Measurements from ENCODE around the gene PURB.
"Not testable (repeated sequence)": the region's sequence is repeated elsewhere in the genome, so short reads cannot be mapped to it uniquely, and the experiment has no call there.

The PURB gene

GRCh38 chr7:44885394-44886317, at the start of gene PURB:
PURB (minus strand) TSS chr7:44885530; CDS start chr7:44885348, 182 bp downstream.
- DNase-seq: peak; percentile 94

DNA sequence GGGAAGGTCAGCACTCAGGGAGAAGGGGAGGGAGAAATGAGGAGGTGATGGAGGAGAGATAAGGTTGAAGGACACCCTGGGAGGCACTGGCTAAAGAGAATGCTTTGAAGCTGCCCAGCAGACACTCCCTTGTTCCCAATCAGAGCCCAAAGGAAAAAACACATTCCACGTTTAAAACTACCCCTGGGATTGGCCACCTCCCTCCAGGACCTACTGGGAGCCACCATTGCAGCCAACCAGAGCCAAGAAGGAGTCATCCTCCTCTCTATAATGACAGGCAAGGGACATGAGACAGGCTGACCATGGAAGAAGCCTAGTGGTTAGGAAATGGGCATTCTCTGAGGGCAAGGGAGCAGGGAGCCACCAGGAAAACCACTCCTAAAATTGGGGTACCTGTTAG, 49.7 kb upstream of the PURB start:
- no peak for DNase-seq

GRCh38 chr7:44934510-44934909, 49.2 kb upstream of the PURB start:
- not testable (repeated sequence) for DNase-seq

DNA sequence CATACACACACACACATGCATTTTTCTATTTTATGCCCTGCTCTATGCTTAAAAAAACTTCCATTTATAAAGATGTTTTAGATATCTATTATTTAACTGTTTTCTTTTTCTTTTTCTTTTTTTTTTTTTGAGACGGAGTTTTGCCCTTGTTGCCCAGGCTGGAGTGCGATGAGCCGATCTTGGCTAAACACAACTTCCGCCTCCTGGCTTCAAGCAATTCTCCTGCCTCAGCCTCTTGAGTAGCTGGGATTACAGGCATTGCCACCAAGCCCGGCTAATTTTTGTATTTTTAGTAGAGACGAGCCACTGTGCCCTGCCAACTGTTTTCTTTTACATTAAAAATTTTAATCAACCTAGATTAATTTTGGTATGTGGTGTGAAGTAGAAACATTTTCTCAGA, 45.6 kb upstream of the PURB start:
- DNase-seq: no peak

DNA sequence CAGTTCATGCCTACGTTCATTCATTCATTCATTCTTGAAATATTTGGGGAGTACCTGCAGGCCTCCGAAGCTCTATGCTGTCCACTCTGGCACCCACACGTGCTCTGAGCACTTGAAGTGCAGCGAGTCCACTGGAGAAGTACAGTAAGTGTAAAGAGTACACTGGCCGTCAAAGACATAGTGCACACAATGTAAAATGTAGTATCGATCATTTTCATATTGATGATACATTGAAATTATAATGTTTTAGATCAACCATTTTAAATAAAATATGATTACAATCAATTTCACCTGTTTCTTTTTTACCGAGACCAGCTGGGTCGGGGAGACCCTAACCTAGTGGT, 37.0 kb upstream of the PURB start:
- DNase-seq: no peak

DNA sequence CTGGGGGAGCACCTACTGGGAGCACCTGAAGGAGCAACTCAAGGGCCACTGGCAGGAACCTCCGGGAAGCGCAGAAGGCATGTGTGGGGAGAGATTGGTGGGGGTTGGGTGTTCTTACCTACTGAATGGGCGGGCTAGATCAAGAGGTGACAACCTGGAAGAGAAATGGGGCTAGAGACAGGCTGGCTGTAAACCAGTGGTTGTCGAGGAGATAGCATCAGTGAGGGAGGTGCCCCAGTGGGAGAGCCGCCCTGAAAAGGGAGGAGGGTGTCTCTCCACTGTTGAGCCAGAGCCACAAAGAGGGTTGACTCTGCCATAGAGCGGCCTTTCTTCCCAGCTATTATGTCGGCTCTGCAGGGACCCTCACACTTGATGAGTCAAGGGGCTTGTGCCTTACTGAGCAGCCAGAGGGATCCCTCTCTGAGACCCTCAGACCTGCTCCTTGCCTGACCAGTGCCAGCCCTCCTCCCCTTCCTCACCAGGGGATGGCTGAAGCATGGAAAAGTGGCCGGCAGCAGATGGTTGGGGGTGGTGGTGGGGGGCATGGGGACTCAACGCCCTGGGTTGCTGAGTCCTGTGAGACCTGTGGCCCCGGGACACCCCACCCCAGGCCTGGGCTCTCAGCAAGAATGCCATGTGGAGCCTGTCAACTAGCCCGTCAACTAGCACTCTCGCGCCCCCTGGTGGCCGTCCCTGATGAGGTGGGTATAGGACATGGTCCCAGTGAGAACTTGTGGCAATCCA, 36.4 kb upstream of the PURB start:
- peak; percentile 16 for DNase-seq

DNA sequence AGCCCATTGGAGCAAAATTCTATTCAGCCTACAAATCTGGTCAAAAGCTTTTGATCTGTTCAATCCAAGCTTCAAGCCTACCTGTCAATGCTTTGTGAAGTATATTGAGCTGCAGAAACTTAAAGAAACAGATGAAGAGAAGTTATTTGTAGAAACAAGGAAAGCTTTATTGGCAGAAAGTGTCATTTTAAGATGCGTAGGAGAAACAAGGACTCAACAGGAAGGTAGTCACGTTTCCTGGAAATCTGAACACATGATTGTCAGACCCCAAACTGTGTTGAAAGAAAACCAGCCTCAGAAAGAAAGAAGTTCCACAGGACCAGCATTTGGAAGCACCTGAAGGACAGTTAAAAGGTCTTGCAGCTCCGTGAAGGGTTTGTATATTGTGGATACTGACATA, 34.8 kb upstream of the PURB start:
- no peak for DNase-seq

DNA sequence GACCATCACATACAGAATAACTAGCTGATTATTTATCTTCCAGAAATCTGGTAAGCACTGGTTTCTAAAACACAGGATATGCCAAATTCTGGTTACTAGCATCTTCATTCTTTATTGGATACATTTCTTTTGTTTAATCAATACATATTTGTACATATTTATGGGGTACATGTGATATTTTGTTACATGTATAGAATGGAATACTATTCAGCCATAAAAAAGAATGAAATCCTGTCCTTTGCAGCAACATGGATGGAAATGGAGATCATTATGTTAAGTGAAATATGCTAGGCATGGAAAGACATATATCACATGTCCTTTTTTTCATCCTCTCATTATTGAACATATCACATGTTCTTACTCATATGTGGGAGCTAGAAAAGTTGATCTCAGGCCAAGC, 32.7 kb upstream of the PURB start:
- no peak for DNase-seq

DNA sequence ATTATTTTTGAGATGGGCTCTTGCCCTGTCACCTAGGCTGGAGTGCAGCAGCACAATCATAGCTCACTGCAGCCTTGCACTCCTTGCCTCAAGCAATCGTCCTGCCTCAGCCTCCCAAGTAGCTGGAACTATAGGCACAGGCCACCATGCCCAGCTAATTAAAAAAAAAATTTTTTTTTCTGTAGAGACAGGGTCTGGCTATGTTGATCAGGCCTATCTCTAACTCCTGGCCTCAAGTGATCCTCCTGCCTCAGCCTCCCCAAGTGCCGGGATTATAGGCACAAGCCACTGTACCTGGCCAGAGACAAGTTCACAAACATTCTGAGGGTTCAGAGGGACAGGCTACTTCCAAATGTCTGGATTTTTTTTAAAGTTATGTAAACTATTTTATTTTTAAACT, 32.1 kb upstream of the PURB start:
- DNase-seq: no peak

DNA sequence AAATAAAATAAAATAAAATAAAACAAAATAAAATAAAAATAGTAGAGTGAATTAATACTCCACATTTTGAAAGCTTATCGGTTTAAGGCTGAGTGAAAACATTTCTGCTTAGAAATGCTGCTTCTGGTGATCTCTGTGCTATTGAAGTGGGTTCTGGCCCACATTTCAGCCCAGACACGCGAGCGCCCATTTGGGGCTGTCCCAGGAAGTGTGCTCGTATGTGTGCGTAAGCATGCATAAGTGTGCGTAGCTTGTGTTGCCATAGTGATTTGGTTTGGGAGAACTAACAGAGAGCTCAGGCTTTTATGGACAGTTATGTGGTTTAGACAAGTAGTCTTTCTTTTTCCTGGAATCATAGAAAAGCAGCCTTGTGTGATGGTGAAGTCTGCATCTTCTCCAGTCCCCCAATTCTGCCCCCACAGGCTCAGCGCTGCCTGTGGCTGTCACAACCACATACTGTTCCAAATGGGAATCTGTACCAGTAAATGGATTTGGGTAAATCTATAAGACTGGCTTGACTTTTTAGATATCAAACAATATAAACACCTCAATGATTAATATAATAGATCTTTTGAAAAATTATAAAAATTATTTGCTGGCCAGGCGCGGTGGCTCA, 29.8 kb upstream of the PURB start:
- no peak for DNase-seq

DNA sequence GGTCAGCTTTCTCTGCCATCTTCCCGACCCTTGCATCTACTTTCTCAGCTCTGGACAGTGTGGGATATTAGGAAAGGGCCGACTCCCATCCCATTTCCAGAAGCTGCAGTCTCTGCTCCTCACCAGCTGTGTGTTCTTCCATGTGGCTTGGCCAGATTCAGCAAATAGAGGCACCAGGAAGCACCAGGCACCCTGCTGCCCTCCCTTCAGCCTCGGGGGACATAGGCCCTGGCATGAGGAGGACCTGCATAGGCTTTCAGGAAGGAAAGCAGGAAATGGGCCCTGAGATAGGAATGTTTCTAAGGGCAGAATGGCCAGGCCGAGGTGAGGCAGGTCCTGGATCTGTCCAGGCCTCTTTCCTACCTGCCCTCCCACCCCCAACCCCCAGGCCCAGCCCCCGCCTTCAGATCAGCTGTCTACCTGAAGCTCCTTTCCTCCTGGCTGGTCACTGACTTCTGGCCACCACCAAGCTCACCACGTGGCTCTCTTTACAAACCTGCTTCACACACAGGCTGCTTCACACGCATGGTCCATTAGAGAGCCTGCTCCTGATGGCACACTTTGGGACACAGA, 27.5 kb upstream of the PURB start:
- DNase-seq: no peak

- DNase-seq: no peak
Measured at GRCh38 chr7:44911911-44912310, 26.6 kb upstream of the PURB start.

DNA sequence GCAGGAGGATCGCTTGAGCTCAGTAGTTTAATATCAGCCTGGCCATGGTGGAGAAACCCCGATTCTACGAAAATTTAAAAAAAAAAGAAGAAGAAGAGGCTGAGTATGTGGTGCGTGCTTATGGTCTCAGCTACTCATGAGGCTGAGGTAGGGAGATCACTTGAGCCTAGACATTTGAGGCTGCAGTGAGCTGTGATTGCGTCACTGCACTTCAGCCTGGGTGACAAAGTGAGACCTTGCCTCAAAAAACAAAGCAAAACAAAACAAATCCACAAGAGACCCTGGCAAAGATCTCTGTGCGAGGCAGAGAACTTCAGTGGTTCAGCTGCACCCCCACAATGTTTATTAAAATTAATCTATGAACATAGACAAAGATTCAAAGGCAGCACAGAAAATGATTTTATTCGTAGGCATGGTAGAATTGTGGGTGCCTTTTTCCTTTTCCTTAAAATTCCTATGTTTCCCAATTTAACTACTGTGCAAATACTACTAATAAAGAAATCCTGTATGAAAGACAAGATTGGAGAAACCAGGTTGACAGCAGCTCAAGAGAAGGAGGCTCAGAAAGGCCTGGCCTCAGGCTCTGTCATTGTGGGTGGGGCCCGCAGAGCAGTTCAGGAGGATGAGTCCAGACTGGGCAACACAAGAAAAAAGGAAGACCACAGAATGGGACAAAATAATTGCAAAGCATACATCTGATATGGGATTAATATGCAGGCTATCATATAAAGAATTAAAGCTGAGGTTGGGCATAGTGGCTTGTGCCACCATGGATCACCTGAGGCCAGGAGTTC, 24.5 kb upstream of the PURB start:
- no peak for DNase-seq

- no peak for DNase-seq
Measured at GRCh38 chr7:44906965-44907364, 21.6 kb upstream of the PURB start.

- no peak for DNase-seq
Measured at GRCh38 chr7:44905002-44905635, 19.8 kb upstream of the PURB start.

DNA sequence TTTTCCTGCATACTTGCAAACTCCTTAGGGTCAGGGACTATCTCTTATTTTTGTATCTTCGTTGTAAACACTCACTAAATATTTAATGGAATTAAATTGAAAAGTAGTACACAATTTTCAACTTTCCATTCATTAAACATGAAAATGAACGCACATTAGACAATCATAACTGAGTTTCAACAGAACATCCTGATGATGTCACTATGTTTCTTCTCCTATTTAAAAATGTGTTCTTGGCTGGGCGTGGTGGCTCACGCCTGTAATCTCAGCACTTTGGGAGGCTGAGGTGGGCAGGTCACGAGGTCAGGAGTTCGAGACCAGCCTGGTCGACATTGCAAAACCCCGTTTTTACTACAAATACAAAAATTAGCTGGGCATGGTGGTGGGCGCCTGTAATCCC, 14.1 kb upstream of the PURB start:
- DNase-seq: no peak

- no peak for DNase-seq
Measured at GRCh38 chr7:44898039-44898438, 12.7 kb upstream of the PURB start.

DNA sequence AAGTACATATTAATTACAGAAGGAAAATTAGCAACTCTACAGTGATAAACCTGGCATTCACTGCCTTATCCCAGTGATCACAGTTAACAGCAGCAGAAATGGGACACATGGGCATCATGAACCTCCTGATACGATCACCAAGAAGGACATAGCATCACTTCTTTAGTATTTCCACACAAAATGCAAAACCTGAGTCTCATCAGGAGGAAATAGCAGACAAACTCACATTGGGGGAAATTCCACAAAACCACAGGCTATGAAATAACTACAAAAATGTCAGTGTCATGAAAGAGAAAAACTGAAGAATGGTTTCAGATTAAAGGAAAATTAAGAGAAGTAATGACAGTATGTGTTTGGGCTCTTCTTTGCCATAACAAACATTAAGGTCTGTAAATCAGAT, 12.0 kb upstream of the PURB start:
- DNase-seq: no peak

- DNase-seq: no peak
Measured at GRCh38 chr7:44894888-44895580, 9.7 kb upstream of the PURB start.

DNA sequence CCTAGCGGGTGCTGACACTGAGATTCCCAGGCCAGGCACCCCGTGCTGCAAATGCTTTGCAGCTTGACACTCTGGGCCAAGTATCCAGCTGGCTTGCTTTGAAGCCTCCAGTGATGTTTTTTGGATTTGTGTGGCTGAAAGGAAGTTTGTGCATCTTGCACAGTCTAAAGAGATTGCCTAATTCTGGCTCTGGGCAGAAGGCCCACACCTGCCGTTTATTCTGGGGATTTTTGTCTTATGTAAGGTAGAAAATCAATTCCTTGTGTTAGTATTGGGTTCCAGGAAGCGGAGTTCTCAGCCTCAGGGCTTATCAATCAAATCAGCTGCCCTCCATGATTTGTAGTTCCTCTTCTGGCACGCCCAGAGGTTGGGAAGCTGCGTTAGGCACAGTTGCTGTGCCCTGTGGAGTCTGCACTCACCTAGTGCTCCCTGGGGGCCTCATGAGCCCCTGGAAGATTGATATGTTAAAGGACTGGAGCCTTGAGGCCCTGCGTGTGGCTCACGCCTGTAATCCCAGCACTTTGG, 8.4 kb upstream of the PURB start:
- DNase-seq: no peak

DNA sequence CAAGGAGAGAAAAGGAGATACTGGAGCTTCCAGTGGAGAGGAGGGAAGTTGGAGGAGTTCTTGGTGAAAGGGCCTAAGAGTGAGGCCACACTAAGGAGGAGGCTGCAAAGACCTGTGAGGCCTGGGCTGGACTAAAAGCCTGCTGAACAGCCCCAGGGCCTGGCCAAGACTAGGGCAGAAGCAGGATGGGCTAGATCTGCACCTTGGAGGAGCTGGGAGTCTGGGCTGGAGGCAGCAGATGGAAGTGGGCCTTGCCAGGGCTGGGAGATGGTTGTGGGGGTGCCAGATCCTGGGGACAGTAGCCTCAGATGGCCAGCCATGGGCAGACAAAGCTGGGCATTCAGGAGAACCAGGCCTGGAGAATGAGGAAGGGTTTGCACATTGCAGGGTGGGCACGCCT, 6.5 kb upstream of the PURB start:
- DNase-seq: no peak

Measured in NCI-H2171 (cell line).